ENCODE results near the gene CDH15. TPM values are rescaled to one million over a fixed set of nuclear protein-coding genes. Genes with fewer than 3 reads are reported as not detected.

The CDH15 gene
- total and polyA plus RNA-seq, 8 donors: 0.09 to 2.5 (median 1.4) TPM; not detected in 2

DNA sequence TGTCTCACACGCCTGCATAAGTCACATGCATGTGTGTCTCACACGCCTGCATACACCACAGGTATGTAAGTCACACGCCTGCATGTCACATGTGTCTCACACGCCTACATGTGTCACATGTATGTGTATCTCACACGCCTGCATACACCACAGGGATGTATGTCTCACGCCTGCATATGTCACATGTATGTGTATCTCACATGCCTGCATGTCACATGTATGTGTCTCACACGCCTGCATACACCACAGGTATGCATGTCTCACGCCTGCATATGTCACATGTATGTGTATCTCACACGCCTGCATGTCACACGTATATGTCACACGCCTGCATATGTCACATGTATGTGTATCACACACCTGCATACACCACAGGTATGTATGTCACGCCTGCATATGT lies 13.8 kb upstream of the CDH15 start:
- H3K36me3 ChIP-seq: no peaks in the 10 kb centered on the region
- no peak for FAIRE-seq

DNA sequence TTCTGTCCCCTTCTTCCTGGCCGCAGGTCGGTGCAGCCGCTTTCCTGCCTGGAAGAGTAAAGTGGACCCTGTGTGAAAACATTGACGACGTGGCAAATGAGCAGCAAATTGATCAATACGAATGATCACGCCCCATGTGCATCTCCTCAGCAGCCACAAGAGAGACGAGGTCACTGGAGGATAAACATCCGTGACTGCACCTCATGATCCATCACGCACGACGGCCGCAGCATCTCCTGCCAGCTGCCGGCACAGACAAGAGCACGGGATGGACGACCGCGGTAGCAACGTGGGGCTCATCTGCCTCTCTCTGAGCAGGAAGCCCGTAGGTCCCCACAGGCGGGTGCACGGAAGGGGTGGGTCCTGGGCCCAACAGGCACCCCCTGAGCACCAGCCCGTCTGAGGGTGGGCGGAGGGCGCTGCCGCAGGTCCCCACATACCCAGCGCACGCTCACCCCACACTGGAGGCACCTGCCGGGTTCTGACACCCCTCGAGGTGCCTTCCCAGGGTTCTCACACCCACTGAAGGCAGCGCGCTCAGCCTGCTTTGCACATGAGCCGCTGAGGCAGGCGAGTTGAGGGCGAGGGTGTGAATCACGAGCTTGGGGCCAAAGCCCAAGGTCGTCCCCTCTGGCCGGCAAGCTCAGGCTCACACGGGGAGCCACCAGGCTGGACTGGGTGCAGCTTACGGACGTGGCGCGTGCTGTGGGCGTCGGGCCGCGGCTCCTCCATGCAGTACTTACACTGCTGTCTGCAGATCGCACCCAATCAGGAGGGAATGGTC lies 12.3 kb upstream of the CDH15 start:
- H3K9me3 ChIP-seq: no peaks in the 10 kb centered on the region
- no peaks in the 10 kb centered on the region for H3K4me1 ChIP-seq
- 56 to 57% methylated on average over 48 of the region's 48 CpGs for WGBS, 2 donors
- ATAC-seq (no peak), DNase-seq (peak in 2 of 6 donors; percentile 21 to 62), FAIRE-seq (no peak)
- no peak overlapping the region for H3K27ac ChIP-seq
- intact Hi-C loops (cut with DNase I): no loop called here
- TF ChIP-seq, protein P1, sequence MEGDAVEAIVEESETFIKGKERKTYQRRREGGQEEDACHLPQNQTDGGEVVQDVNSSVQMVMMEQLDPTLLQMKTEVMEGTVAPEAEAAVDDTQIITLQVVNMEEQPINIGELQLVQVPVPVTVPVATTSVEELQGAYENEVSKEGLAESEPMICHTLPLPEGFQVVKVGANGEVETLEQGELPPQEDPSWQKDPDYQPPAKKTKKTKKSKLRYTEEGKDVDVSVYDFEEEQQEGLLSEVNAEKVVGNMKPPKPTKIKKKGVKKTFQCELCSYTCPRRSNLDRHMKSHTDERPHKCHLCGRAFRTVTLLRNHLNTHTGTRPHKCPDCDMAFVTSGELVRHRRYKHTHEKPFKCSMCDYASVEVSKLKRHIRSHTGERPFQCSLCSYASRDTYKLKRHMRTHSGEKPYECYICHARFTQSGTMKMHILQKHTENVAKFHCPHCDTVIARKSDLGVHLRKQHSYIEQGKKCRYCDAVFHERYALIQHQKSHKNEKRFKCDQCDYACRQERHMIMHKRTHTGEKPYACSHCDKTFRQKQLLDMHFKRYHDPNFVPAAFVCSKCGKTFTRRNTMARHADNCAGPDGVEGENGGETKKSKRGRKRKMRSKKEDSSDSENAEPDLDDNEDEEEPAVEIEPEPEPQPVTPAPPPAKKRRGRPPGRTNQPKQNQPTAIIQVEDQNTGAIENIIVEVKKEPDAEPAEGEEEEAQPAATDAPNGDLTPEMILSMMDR (IDR thresholded peaks at IDR 0.05): no peak
- H3K27me3 ChIP-seq: peaks cover 0 to 5% (median 0%) of the 10 kb centered on the region in 4 donors
- no peak overlapping the region for H3K4me3 ChIP-seq
- no peaks in the 10 kb centered on the region for H3K36me3 ChIP-seq

More for the DNA sequence above, 13.8 kb upstream of the CDH15 start:
- no peak overlapping the region for H3K27ac ChIP-seq
- H3K27me3 ChIP-seq: peaks cover 0 to 5% (median 0%) of the 10 kb centered on the region in 4 donors
- TF ChIP-seq, protein P1 (IDR thresholded peaks at IDR 0.05): no peak
- intact Hi-C loops (cut with DNase I): no loop called here
- ATAC-seq (no peak), DNase-seq (no peak)
- 73 to 89% methylated on average over 12 of the region's 12 CpGs for WGBS, 2 donors
- H3K9me3 ChIP-seq: no peaks in the 10 kb centered on the region
- H3K4me1 ChIP-seq: no peaks in the 10 kb centered on the region
- H3K4me3 ChIP-seq: no peak overlapping the region

DNA sequence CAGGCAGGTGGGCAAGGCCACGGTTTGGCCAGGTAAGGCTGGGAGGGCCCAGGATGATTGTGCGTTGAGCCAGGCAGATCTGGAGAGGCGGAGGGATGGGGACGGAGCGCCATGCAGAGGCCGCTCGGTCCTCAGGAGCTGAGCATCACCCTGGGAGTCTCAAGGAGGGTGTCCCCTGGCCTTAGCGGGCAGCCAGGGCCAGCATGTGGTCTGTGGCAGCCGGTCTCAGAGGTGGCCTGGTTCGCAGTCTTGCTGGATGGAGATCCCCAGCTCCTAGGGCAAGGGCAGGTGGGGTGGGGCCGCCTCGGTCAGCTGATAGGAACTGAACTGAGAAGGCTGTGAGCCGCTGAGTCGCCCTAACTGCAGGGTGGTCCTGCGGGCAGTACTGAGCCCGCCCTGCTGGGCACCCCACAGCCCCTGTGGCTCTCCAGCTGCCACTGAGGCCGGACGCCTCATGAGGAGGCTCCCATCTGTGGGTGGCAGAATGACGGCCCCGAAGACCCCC lies 11.6 kb upstream of the CDH15 start:
- WGBS, 2 donors: 69 to 85% methylated on average over 19 to 20 of the region's 20 CpGs

DNA sequence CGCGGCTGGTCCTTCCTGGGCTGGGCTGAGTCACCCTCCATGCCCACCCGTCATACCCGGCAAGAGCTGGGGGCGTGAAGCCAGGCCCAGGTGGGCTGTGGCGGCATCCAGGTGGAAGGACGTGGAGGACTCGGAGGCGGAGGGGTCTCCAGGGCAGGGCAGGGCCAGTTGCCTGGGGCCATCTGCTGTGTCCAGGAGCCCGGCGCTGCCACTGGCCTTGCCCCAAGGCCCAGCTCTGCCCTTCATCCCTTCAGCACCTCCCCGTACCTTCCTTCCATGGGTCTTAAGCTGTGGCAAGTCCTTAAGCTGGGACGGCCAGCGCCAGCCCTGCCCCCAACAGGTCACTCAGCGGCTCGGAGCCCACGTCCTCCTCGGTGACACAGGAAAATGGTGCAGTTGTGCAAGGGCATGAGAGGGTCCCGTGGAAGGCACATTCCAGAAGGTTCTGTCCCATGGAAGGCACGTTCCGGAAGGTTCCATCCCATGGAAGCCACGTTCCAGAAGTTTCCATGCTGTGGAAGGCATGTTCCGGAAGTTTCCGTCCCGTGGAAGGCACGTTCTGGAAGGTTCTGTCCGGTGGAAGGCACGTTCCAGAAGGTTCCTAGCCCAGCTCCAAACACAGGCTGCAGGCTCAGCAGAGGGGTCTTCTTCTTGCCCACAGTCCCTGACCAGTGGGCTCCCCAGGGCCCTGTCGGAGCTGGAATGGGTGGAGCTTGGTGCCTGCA lies 10.4 kb upstream of the CDH15 start:
- TF ChIP-seq, protein P1 (IDR thresholded peaks at IDR 0.05): no peak
- ATAC-seq: no peak
- WGBS, 2 donors: 75 to 79% methylated on average over 29 of the region's 29 CpGs
- no peak for FAIRE-seq
- no peaks in the 10 kb centered on the region for H3K9me3 ChIP-seq
- H3K27me3 ChIP-seq: peaks cover 0 to 5% (median 0%) of the 10 kb centered on the region in 4 donors
- no peak overlapping the region for H3K27ac ChIP-seq
- no peaks in the 10 kb centered on the region for H3K36me3 ChIP-seq
- peak in 2 of 6 donors; percentile 23 to 74 for DNase-seq
- no peaks in the 10 kb centered on the region for H3K4me1 ChIP-seq
- H3K4me3 ChIP-seq: no peak overlapping the region
- intact Hi-C loops (cut with DNase I): loop anchor here in 2 of 3 donors (5.0 to 10.0 kb wide), 2 partner anchors 419 to 426 kb away; no protein-coding TSS in a partner anchor

More for the DNA sequence above, 11.6 kb upstream of the CDH15 start:
- intact Hi-C loops (cut with DNase I): loop anchor here in 2 of 3 donors (5.0 to 10.0 kb wide), 2 partner anchors 418 to 425 kb away; no protein-coding TSS in a partner anchor
- no peak for FAIRE-seq
- no peaks in the 10 kb centered on the region for H3K9me3 ChIP-seq
- DNase-seq: peak in 1 of 6 donors; percentile 71
- no peak overlapping the region for H3K4me3 ChIP-seq
- H3K36me3 ChIP-seq: no peaks in the 10 kb centered on the region
- TF ChIP-seq, protein P1 (IDR thresholded peaks at IDR 0.05): no peak
- H3K4me1 ChIP-seq: no peaks in the 10 kb centered on the region
- no peak for ATAC-seq
- H3K27ac ChIP-seq: no peak overlapping the region
- peaks cover 0 to 5% (median 0%) of the 10 kb centered on the region in 4 donors for H3K27me3 ChIP-seq
